SK-N-SH (cell line): ENCODE data around the gene CD160. TPM values are rescaled to one million over a fixed set of nuclear protein-coding genes. Genes with fewer than 3 reads are reported as not detected.

Source experiments
- CTCF ChIA-PET: fragments of 300-600, 350-600 bp; formaldehyde crosslinking; extraction: SDS; loops from one replicate; lab custom pipeline; 2021; lab: Yijun Ruan, JAX
- POLR2A ChIA-PET: fragments of 350-600 bp; sonication (Branson Sonifier 250); formaldehyde crosslinking; extraction: SDS; loops from one replicate; lab custom pipeline; 2020; ENCODE audit warnings: antibody characterized with exemption, inconsistent platforms; lab: Yijun Ruan, JAX
- DNase-seq: peaks from one replicate; pipeline ENCODE4 v3.0.0; 2012
- H2AFZ ChIP-seq: fragments of 200-600 bp; sonication (generic); 2 replicates; pipeline ENCODE4 v1.8.1; 2016; ENCODE audit warnings: antibody characterized with exemption, mild to moderate bottlenecking, low read depth
- H3F3A ChIP-seq: fragments of 200-600 bp; sonication (generic); replicated peaks from 2 replicates; pipeline ENCODE3; 2016; ENCODE audit warnings: antibody characterized with exemption, mild to moderate bottlenecking; ENCODE audit not compliant: insufficient read depth
- H3K27ac ChIP-seq, 2 experiments: fragments of 200-500 bp in 1 of 2; fragments of 200-600 bp in 1 of 2; sonication (Bioruptor generic) in 1 of 2; sonication (generic), shearing (Covaris generic) in 1 of 2; 2 replicates each; pipeline versions ENCODE4 v1.5.1 to v1.6.1; 2014 to 2016; ENCODE audit warnings: low read depth in 2 of 2, inconsistent platforms in 1 of 2, low read length in 1 of 2, mild to moderate bottlenecking in 1 of 2, mixed read lengths in 1 of 2
- H3K27me3 ChIP-seq: fragments of 200-600 bp; sonication (generic), shearing (Covaris generic); 2 replicates; pipeline ENCODE4 v1.6.1; 2016; ENCODE audit warnings: mixed run types; ENCODE audit not compliant: insufficient read depth
- H3K36me3 ChIP-seq, 2 experiments: fragments of 200-500 bp in 1 of 2; fragments of 200-600 bp in 1 of 2; sonication (Bioruptor generic) in 1 of 2; sonication (generic) in 1 of 2; replicated peaks in 1 of 2; 2 replicates each; pipeline versions ENCODE3 to v1.5.1; 2014 to 2016; ENCODE audit warnings: low read length in 1 of 2, mild to moderate bottlenecking in 1 of 2; ENCODE audit not compliant: insufficient read depth in 2 of 2, control insufficient read depth in 1 of 2
- H3K4me1 ChIP-seq, 2 experiments: fragments of 200-500 bp in 1 of 2; fragments of 200-600 bp in 1 of 2; sonication (Bioruptor generic) in 1 of 2; sonication (generic), shearing (Covaris generic) in 1 of 2; 2 replicates each; pipeline versions ENCODE4 v1.5.1 to v1.6.1; 2014 to 2016; ENCODE audit warnings: low read depth in 1 of 2, low read length in 1 of 2, mixed run types in 1 of 2; ENCODE audit not compliant: insufficient read depth in 2 of 2, control insufficient read depth in 1 of 2
- H3K4me2 ChIP-seq: fragments of 200-600 bp; sonication (generic), shearing (Covaris generic); 2 replicates; pipeline ENCODE4 v1.6.1; 2017; ENCODE audit warnings: mixed run types
- H3K4me3 ChIP-seq, 2 experiments: fragments of 200-500 bp in 1 of 2; fragments of 200-600 bp in 1 of 2; sonication (Bioruptor generic) in 1 of 2; sonication (generic), shearing (Covaris generic) in 1 of 2; 2 replicates each; pipeline versions ENCODE4 v1.5.1 to v1.8.1; 2014 to 2016; ENCODE audit warnings: low read depth in 2 of 2, inconsistent platforms in 1 of 2, low read length in 1 of 2, mild to moderate bottlenecking in 1 of 2, mixed read lengths in 1 of 2, moderate library complexity in 1 of 2
- H3K79me2 ChIP-seq: fragments of 200-600 bp; sonication (generic); 2 replicates; pipeline ENCODE4 v1.8.1; 2017; ENCODE audit warnings: mild to moderate bottlenecking; ENCODE audit not compliant: insufficient read depth
- H3K9ac ChIP-seq: fragments of 200-600 bp; sonication (generic); 2 replicates; pipeline ENCODE4 v1.6.1; 2017; ENCODE audit warnings: mixed run types
- H3K9me2 ChIP-seq: fragments of 200-600 bp; sonication (generic); 2 replicates; pipeline ENCODE4 v1.6.1; 2017; ENCODE audit warnings: mixed run types
- H3K9me3 ChIP-seq: fragments of 200-600 bp; sonication (generic); 2 replicates; pipeline ENCODE4 v1.6.1; 2017; ENCODE audit warnings: mixed run types, mild to moderate bottlenecking, moderate library complexity
- H4K20me1 ChIP-seq: fragments of 200-600 bp; sonication (generic); 2 replicates; pipeline ENCODE4 v1.6.1; 2017; ENCODE audit warnings: mild to moderate bottlenecking, mixed run types; ENCODE audit not compliant: insufficient read depth
- EZH2phosphoT487 ChIP-seq: fragments of 200-600 bp; sonication (generic); IDR thresholded peaks from 2 replicates; pipeline ENCODE4 v1.6.1; 2017; ENCODE audit warnings: low read depth, mixed run types, mild to moderate bottlenecking, antibody characterized with exemption, moderate library complexity, borderline replicate concordance
- FOXM1 ChIP-seq: IDR thresholded peaks from 2 replicates; pipeline ENCODE4 v1.4.0; 2012; ENCODE audit warnings: low read depth, mild to moderate bottlenecking
- GABPA ChIP-seq: IDR thresholded peaks from 2 replicates; pipeline ENCODE4 v1.4.0; 2012; ENCODE audit warnings: low read depth, mild to moderate bottlenecking
- GATA2 ChIP-seq: sonication (generic); formaldehyde crosslinking; IDR thresholded peaks from 2 replicates; pipeline ENCODE4 v1.5.0; 2020; ENCODE audit warnings: mild to moderate bottlenecking, missing genetic modification reagents
- RAD21 ChIP-seq: IDR thresholded peaks from 2 replicates; pipeline ENCODE4 v1.6.1; 2012; ENCODE audit warnings: mild to moderate bottlenecking, low read length
- RCOR1 ChIP-seq: fragments of 150-350 bp; IDR thresholded peaks from 2 replicates; pipeline ENCODE4 v1.6.1; 2017; ENCODE audit warnings: antibody characterized with exemption, low read length
- RXRA ChIP-seq: IDR thresholded peaks from 2 replicates; pipeline ENCODE4 v1.4.0; 2012; ENCODE audit warnings: low read depth, mild to moderate bottlenecking, borderline replicate concordance
- SIN3A ChIP-seq: IDR thresholded peaks from 2 replicates; pipeline ENCODE4 v1.6.1; 2012; ENCODE audit warnings: low read depth, mild to moderate bottlenecking, low read length, moderate library complexity, borderline replicate concordance
- TCF12 ChIP-seq: IDR thresholded peaks from 2 replicates; pipeline ENCODE4 v1.4.0; 2012
- YY1 ChIP-seq: IDR thresholded peaks from 2 replicates; pipeline ENCODE4 v1.4.0; 2012; ENCODE audit warnings: low read depth, mild to moderate bottlenecking
- WGBS: methylation state at CpG from one replicate; pipeline ENCODE4 v1.1.6; 2017; ENCODE audit warnings: low lambda C conversion rate; 5-methylcytosine and 5-hydroxymethylcytosine counted together
- polyA plus RNA-seq, 3 experiments: library from polyadenylated mRNA; depleted of rRNA; stranded (reverse); fragments of >200 nt; gene quantifications; 2 replicates each; pipeline ENCODE4 v1.2.3, GENCODE V29; 2012
- TF ChIP-seq, protein P1 (sequence below): fragments of 150-350 bp; IDR thresholded peaks from 2 replicates; pipeline ENCODE4 v1.6.1; 2017; ENCODE audit warnings: antibody characterized with exemption, low read length, low read depth, borderline replicate concordance

Gene CD160
- polyA plus RNA-seq, 1 of the 3 experiments (the other 2 are of a cell fraction) = not detected

DNA sequence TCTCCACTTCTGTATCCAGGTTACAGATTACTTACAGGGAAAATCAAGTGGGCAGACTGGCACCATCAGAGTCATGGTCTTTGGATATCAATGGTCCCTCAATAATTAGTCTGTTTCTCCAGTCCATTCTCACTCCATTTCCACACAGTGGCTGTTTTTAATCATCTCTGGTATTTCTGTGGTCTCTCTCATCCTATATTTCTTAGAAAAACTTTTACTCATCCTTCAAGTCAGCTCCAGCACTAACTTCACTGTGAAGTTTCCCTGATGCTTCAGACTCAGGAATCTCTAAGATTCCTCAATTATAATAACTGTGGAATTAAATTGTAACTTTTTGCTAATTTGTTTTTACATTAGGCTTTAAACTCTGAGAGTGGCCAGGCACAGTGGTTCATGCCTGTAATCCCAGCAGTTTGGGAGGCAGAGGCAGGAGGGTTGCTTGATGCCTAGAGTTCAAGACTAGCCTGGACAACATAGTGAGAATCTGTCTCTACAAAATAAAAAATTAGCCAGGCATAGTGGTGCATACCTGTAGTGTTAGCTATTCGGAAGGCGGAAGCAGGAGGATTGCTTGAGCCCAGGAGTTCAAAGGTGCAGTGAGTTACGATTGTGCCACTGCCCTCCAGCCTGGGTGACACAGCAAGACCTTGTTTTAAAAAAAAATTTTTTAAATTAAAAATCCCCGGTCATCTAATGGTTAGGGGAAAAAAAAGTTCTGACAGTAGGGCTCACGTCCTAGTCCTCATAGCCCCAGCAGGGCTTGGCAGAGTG is 10.6 kb downstream of the CD160 start:
- Histone ChIP-seq H3K9me2 (no peaks in the 10 kb centered on the region; the same call in 1 of the 2 replicates), H2AFZ (no peak overlapping the region), H3K9ac (no peak overlapping the region), H3K9me3 (no peaks in the 10 kb centered on the region; the same call in 1 of the 2 replicates), H4K20me1 (no peaks in the 10 kb centered on the region), H3F3A (peaks cover 6% of the 10 kb centered on the region), H3K36me3 (peaks cover 3 to 5% of the 10 kb centered on the region in 2 experiments), H3K79me2 (no peaks in the 10 kb centered on the region), H3K27ac (no peak overlapping the region), H3K4me2 (no peak overlapping the region), H3K27me3 (no peaks in the 10 kb centered on the region), H3K4me1 (no peaks in the 10 kb centered on the region), H3K4me3 (no peak overlapping the region)
- ChIA-PET POLR2A (no interaction called here), CTCF (interaction anchor here (1.6 to 6.6 kb wide), 2 partner anchors 9 to 10 kb away, joined by 6 to 25 read pairs; no protein-coding TSS in a partner anchor)
- TF ChIP-seq, protein P1, sequence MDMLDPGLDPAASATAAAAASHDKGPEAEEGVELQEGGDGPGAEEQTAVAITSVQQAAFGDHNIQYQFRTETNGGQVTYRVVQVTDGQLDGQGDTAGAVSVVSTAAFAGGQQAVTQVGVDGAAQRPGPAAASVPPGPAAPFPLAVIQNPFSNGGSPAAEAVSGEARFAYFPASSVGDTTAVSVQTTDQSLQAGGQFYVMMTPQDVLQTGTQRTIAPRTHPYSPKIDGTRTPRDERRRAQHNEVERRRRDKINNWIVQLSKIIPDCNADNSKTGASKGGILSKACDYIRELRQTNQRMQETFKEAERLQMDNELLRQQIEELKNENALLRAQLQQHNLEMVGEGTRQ = no peak
- no peak for TF ChIP-seq GATA2 (CRISPR knock-in tag)
- peak; percentile 12; the same call in 1 of the 2 replicates for TF ChIP-seq TCF12
- no peak for TF ChIP-seq RAD21
- 93% methylated on average over 5 of the region's 5 CpGs for WGBS
- no peak for DNase-seq

- TF ChIP-seq FOXM1 = no peak
- TF ChIP-seq YY1 = no peak
- no peak for TF ChIP-seq RXRA
- TF ChIP-seq RCOR1 = no peak
- TF ChIP-seq SIN3A = no peak
- no peak for TF ChIP-seq GABPA
- TF ChIP-seq, protein P1 = no peak
- no peak for TF ChIP-seq EZH2phosphoT487
- Histone ChIP-seq H3K27ac (no peak overlapping the region), H3K9me2 (no peaks in the 10 kb centered on the region; the same call in 1 of the 2 replicates), H3K4me3 (no peak overlapping the region), H3K36me3 (peaks cover 3 to 5% of the 10 kb centered on the region in 2 experiments), H3K79me2 (no peaks in the 10 kb centered on the region), H3K9me3 (no peaks in the 10 kb centered on the region; the same call in 1 of the 2 replicates), H3F3A (peaks cover 6% of the 10 kb centered on the region), H3K4me2 (no peak overlapping the region), H2AFZ (no peak overlapping the region), H3K27me3 (no peaks in the 10 kb centered on the region), H4K20me1 (no peaks in the 10 kb centered on the region), H3K4me1 (no peaks in the 10 kb centered on the region), H3K9ac (no peak overlapping the region)
- ChIA-PET POLR2A (no interaction called here), CTCF (interaction anchor here (6.6 kb wide), 1 partner anchor 9 kb away, joined by 25 read pairs; no protein-coding TSS in a partner anchor)
- 91% methylated on average over 4 of the region's 4 CpGs for WGBS
- DNase-seq = no peak
Observed at GRCh38 chr1:145730467-145730866, 11.2 kb downstream of the CD160 start.
